H1 (cell line): Measurements from ENCODE around the gene CFAP100.

Experiments
- EP300 ChIP-seq, 2 experiments: IDR thresholded peaks; 1 replicate in 1 of 2; 2 replicates in 1 of 2; pipeline ENCODE4 v1.6.1; 2011 to 2012; ENCODE audit warnings: low read depth in 2 of 2, low read length in 2 of 2, mild to moderate bottlenecking in 2 of 2, borderline replicate concordance in 1 of 2, inconsistent platforms in 1 of 2, moderate library complexity in 1 of 2
- EZH2 ChIP-seq: fragments of 200-600 bp; sonication (generic); IDR thresholded peaks from 2 replicates; pipeline ENCODE4 v1.7.1; 2012; ENCODE audit warnings: low read depth, mild to moderate bottlenecking, moderate library complexity, low read length, inconsistent platforms; ENCODE audit not compliant: severe bottlenecking
- SP1 ChIP-seq: IDR thresholded peaks from 2 replicates; pipeline ENCODE4 v1.6.1; 2011; ENCODE audit warnings: low read depth, low read length
- SUZ12 ChIP-seq: fragments of 200-600 bp; sonication (generic); IDR thresholded peaks from 2 replicates; pipeline ENCODE4 v1.6.1; 2012; ENCODE audit warnings: mild to moderate bottlenecking, inconsistent platforms, low read length, moderate library complexity, mixed read lengths

DNA sequence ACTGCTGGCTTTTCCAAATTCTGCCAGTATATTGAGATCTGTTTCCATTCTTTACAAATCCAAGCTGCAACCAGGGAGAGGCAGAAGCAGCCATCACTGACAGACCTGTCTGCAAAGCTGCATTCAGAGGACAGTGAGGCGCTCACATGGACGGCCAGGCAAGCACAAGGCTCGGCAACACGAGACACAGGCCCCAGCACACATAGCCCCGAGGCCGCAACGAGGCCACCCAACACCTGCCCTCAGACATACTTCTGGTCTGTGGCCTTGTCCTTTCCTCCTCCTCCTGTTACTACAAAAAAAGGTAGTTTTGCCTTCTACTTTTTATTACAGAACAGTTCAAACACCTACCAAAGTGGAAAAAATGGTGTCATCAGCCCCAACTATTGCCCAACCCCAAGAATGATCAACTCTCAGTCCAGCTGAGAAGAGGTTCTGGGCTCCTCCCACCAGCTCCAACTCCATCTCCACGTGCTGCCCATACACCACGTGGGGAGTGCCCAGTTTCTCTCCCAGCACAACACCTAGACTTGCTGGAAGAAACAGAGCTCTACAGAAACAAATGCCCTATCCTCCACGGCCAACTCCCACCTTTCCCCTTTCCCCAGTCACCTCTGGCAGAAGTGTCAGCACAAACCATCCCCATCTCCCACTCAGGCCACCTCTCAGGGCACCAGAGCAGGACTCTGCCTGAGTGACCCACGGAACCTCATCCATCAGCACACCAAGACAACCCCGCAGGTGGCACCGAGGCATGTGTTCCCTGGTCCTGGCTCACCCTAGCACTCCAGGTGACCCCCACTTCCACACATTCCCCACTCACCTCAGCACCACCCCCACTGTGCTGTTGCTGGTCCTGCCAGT lies 73.6 kb downstream of the CFAP100 start:
- no peak for TF ChIP-seq SUZ12
- no peak for TF ChIP-seq SP1
- TF ChIP-seq EP300 (IDR thresholded peaks at IDR 0.05; ENCODE audit: borderline replicate concordance in 1 of 2, low read depth in 2 of 2, low read length in 2 of 2), result no peak
- no peak for TF ChIP-seq EZH2
